Nephron progenitor cell (in vitro differentiated cells): ENCODE measurements around the gene MYF6.
"Not testable (repeated sequence)": the region's sequence is repeated elsewhere in the genome, so short reads cannot be mapped to it uniquely, and the experiment has no call there.

Experiments
- DNase-seq: peaks from one replicate; pipeline ENCODE4 v3.0.0; 2021
- H3K27ac Mint-ChIP-seq: 2 replicates; pipeline ENCODE4 v1.8.0; 2021; ENCODE audit warnings: mild to moderate bottlenecking, moderate library complexity, mixed read lengths
- H3K27me3 Mint-ChIP-seq: 2 replicates; pipeline ENCODE4 v1.8.0; 2021; ENCODE audit warnings: mild to moderate bottlenecking, low read depth, mixed read lengths; ENCODE audit not compliant: poor library complexity
- H3K36me3 Mint-ChIP-seq: 2 replicates; pipeline ENCODE4 v1.8.0; 2021; ENCODE audit warnings: low read depth, mixed read lengths
- H3K4me1 Mint-ChIP-seq: 2 replicates; pipeline ENCODE4 v1.8.0; 2021; ENCODE audit warnings: mixed read lengths
- H3K4me3 Mint-ChIP-seq: 2 replicates; pipeline ENCODE4 v1.8.0; 2021; ENCODE audit warnings: mild to moderate bottlenecking, moderate library complexity, mixed read lengths
- H3K9me3 Mint-ChIP-seq: 2 replicates; pipeline ENCODE4 v1.8.0; 2021; ENCODE audit warnings: mild to moderate bottlenecking, moderate library complexity, mixed read lengths
- CTCF ChIP-seq: fragments of 200-600 bp; sonication (generic); IDR thresholded peaks from 2 replicates; pipeline ENCODE4 v1.5.0; 2021; ENCODE audit warnings: antibody characterized with exemption

The MYF6 gene

GRCh38 chr12:80707126-80707829, at the start of gene MYF6:
Gene MYF6, plus strand, starts transcription at chr12:80707634. Its CDS starts 86 bp downstream, at chr12:80707720.
- no peak for DNase-seq
- Mint-ChIP-seq H3K36me3 (no peaks in the 10 kb centered on the region), H3K4me3 (peak within 1 kb of the TSS; percentile 87), H3K27me3 (peaks cover 56% of the 10 kb centered on the region), H3K27ac (no peak within 1 kb of the TSS), H3K4me1 (peaks cover 51% of the 10 kb centered on the region), H3K9me3 (no peaks in the 10 kb centered on the region)
- no peak for TF ChIP-seq CTCF

- no peak for DNase-seq
- no peaks in the 10 kb centered on the region for H3K9me3 Mint-ChIP-seq
- no peak overlapping the region for H3K27ac Mint-ChIP-seq
- no peak for TF ChIP-seq CTCF
- H3K36me3 Mint-ChIP-seq = no peaks in the 10 kb centered on the region
- no peaks in the 10 kb centered on the region for H3K4me1 Mint-ChIP-seq
- no peaks in the 10 kb centered on the region for H3K27me3 Mint-ChIP-seq
- H3K4me3 Mint-ChIP-seq = no peak overlapping the region
Measured at GRCh38 chr12:80659512-80660063, 47.8 kb upstream of the MYF6 start.

GRCh38 chr12:80662586-80662985, 44.8 kb upstream of the MYF6 start:
- no peaks in the 10 kb centered on the region for H3K27me3 Mint-ChIP-seq
- H3K9me3 Mint-ChIP-seq = no peaks in the 10 kb centered on the region
- H3K4me1 Mint-ChIP-seq = no peaks in the 10 kb centered on the region
- H3K36me3 Mint-ChIP-seq = no peaks in the 10 kb centered on the region
- DNase-seq = no peak
- no peak overlapping the region for H3K27ac Mint-ChIP-seq
- H3K4me3 Mint-ChIP-seq = no peak overlapping the region
- TF ChIP-seq CTCF = no peak

- TF ChIP-seq CTCF = no peak
- H3K9me3 Mint-ChIP-seq = no peaks in the 10 kb centered on the region
- peaks cover 4% of the 10 kb centered on the region for H3K27me3 Mint-ChIP-seq
- no peaks in the 10 kb centered on the region for H3K36me3 Mint-ChIP-seq
- no peak for DNase-seq
- H3K27ac Mint-ChIP-seq = no peak overlapping the region
- H3K4me1 Mint-ChIP-seq = no peaks in the 10 kb centered on the region
- no peak overlapping the region for H3K4me3 Mint-ChIP-seq
Measured at GRCh38 chr12:80670214-80670613, 37.2 kb upstream of the MYF6 start.

GRCh38 chr12:80676042-80676636, 31.3 kb upstream of the MYF6 start:
- not testable (repeated sequence) for H3K4me3 Mint-ChIP-seq, H3K4me1 Mint-ChIP-seq, H3K9me3 Mint-ChIP-seq, H3K36me3 Mint-ChIP-seq, H3K27me3 Mint-ChIP-seq, DNase-seq
- peak overlapping the region; percentile 70 for H3K27ac Mint-ChIP-seq

- TF ChIP-seq CTCF = no peak
- H3K9me3 Mint-ChIP-seq = no peaks in the 10 kb centered on the region
- H3K4me3 Mint-ChIP-seq = no peak overlapping the region
- H3K27ac Mint-ChIP-seq = no peak overlapping the region
- no peak for DNase-seq
- H3K27me3 Mint-ChIP-seq = peaks cover 2% of the 10 kb centered on the region
- H3K4me1 Mint-ChIP-seq = peaks cover 5% of the 10 kb centered on the region
- no peaks in the 10 kb centered on the region for H3K36me3 Mint-ChIP-seq
Measured at GRCh38 chr12:80676856-80677255, 30.6 kb upstream of the MYF6 start.
